Fibroblast of the aortic adventitia (primary cell): Measurements from ENCODE around the gene PRMT2. TPM values are rescaled to one million over a fixed set of nuclear protein-coding genes. Genes with fewer than 3 reads are reported as not detected.

Experiments used
- DNase-seq: peaks from one replicate; pipeline ENCODE4 v3.0.0-alpha.2; 2010; ENCODE audit warnings: low read depth
- H3K4me3 ChIP-seq: 2 replicates; pipeline ENCODE4 v1.5.1; 2011; ENCODE audit warnings: low read depth, mild to moderate bottlenecking, control low read depth, low read length, moderate library complexity
- total RNA-seq: library from RNA; depleted of rRNA; stranded (reverse); fragments of >200 nt; gene quantifications from 2 replicates; pipeline ENCODE4 v1.2.3, GENCODE V29; 2012; ENCODE audit warnings: low replicate concordance
- TF ChIP-seq, protein P1 (sequence below): IDR thresholded peaks from 2 replicates; pipeline ENCODE4 v1.5.1; 2011; ENCODE audit warnings: mild to moderate bottlenecking, low read length, control low read depth, inconsistent platforms; ENCODE audit not compliant: insufficient read depth

Gene PRMT2
- total RNA-seq, 1 donor = 96.6 TPM

- no peak for DNase-seq
- TF ChIP-seq, protein P1, sequence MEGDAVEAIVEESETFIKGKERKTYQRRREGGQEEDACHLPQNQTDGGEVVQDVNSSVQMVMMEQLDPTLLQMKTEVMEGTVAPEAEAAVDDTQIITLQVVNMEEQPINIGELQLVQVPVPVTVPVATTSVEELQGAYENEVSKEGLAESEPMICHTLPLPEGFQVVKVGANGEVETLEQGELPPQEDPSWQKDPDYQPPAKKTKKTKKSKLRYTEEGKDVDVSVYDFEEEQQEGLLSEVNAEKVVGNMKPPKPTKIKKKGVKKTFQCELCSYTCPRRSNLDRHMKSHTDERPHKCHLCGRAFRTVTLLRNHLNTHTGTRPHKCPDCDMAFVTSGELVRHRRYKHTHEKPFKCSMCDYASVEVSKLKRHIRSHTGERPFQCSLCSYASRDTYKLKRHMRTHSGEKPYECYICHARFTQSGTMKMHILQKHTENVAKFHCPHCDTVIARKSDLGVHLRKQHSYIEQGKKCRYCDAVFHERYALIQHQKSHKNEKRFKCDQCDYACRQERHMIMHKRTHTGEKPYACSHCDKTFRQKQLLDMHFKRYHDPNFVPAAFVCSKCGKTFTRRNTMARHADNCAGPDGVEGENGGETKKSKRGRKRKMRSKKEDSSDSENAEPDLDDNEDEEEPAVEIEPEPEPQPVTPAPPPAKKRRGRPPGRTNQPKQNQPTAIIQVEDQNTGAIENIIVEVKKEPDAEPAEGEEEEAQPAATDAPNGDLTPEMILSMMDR = no peak
- H3K4me3 ChIP-seq = peak overlapping the region; percentile 14
Observed at GRCh38 chr21:46661642-46662366, 26.3 kb downstream of the PRMT2 start.

GRCh38 chr21:46662367-46662654 lies 26.8 kb downstream of the PRMT2 start:
- H3K4me3 ChIP-seq = no peak overlapping the region
- TF ChIP-seq, protein P1 = no peak
- no peak for DNase-seq

- no peak for DNase-seq
- no peak overlapping the region for H3K4me3 ChIP-seq
- TF ChIP-seq, protein P1 = no peak
Observed at GRCh38 chr21:46662765-46663500, 27.5 kb downstream of the PRMT2 start.

DNA sequence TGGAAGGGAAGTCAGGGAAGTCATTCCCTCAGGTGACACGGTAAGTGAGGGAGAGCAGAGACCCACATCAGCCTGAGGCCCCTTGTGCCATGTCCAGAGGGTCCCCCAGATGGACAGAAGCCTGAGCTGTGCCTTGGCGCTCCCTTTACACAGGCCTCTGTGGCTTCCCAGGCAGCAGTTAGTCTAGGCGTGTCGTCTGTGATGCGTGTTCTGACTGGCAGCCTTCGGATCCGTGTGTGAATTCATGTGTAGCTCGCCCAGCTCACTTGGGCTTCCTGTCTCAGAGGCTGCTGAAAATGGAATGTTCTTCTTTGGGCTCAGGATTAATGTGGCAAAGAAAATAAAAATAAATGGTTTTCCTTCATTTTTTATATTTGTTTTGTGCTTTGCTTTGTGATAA lies 28.3 kb downstream of the PRMT2 start:
- no peak overlapping the region for H3K4me3 ChIP-seq
- TF ChIP-seq, protein P1 = no peak
- no peak for DNase-seq

DNA sequence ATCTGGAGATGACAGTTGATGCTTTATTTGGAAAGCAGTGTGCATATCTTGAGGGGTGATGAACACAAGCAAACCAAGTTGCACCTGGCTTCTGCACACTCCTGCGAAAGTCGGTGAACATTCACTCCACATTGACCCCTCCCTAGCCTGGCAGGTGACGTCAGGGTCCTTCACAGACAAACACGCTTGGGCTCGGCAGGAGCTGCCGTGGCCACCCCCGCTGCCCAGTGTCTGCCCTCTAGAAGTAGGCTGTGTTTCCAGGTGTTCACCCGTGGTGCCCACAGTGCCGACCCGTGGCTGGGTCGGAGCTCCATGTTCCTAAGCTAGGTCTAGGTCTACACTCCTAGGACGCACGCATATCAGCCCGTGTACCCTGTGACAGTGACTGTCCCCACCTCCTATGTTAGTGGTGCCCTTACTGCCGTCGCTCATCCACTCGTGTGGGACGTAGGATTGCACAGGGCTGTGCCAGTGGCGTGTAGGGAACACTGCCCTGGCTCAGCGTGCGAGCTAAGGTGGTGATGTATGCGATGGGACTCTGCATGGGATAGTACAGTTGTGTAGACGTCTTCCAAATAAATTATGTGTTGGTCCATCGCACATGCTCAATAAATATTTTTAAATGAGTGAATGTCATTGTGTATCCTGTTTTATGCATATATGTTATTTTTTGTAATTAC lies 29.0 kb downstream of the PRMT2 start:
- TF ChIP-seq, protein P1 = no peak
- no peak overlapping the region for H3K4me3 ChIP-seq
- DNase-seq = no peak

- no peak for DNase-seq
- TF ChIP-seq, protein P1 = no peak
- H3K4me3 ChIP-seq = no peak overlapping the region
Observed at GRCh38 chr21:46665566-46665965, 30.1 kb downstream of the PRMT2 start.
